Measurements from ENCODE around the gene WARS2. TPM values are rescaled to one million over a fixed set of nuclear protein-coding genes. Genes with fewer than 3 reads are reported as not detected.

WARS2 gene
- total RNA-seq, 1 donor from 2014 or later, result 8.9 TPM

- intact Hi-C loops (cut with DNase I), result no loop called here
- H3K36me3 ChIP-seq, result no peaks in the 10 kb centered on the region
- no peak overlapping the region for H3K27ac ChIP-seq
- TF ChIP-seq CTCF (IDR thresholded peaks at IDR 0.05), result no peak
- H3K9me3 ChIP-seq, result peaks cover 14% of the 10 kb centered on the region
- ATAC-seq (peak in 1 of 2 donors; percentile 37), DNase-seq (no peak)
- no peak overlapping the region for H3K4me3 ChIP-seq
- no peaks in the 10 kb centered on the region for H3K27me3 ChIP-seq (ENCODE audit: low read depth)
- H3K4me1 ChIP-seq, result no peaks in the 10 kb centered on the region
These were observed 23.7 kb downstream of the WARS2 start for GRCh38 chr1:119116725-119117124.

GRCh38 chr1:119115736-119116135 is 24.7 kb downstream of the WARS2 start:
- Histone ChIP-seq H3K4me1 (no peaks in the 10 kb centered on the region), H3K9me3 (peaks cover 14% of the 10 kb centered on the region), H3K27ac (no peak overlapping the region), H3K27me3 (ENCODE audit: low read depth) (no peaks in the 10 kb centered on the region), H3K36me3 (no peaks in the 10 kb centered on the region), H3K4me3 (no peak overlapping the region)
- ATAC-seq, result no peak
- DNase-seq, result no peak
- intact Hi-C loops (cut with DNase I), result no loop called here
- no peak for TF ChIP-seq CTCF (IDR thresholded peaks at IDR 0.05)

- TF ChIP-seq CTCF (IDR thresholded peaks at IDR 0.05), result no peak
- H3K27ac ChIP-seq, result no peak overlapping the region
- intact Hi-C loops (cut with DNase I), result no loop called here
- H3K9me3 ChIP-seq, result peaks cover 13% of the 10 kb centered on the region
- DNase-seq (no peak), ATAC-seq (no peak)
- no peaks in the 10 kb centered on the region for H3K36me3 ChIP-seq
- H3K4me3 ChIP-seq, result no peak overlapping the region
- H3K4me1 ChIP-seq, result no peaks in the 10 kb centered on the region
- no peaks in the 10 kb centered on the region for H3K27me3 ChIP-seq (ENCODE audit: low read depth)
These were observed 25.1 kb downstream of the WARS2 start for GRCh38 chr1:119115311-119115710.

GRCh38 chr1:119114786-119115185 is 25.7 kb downstream of the WARS2 start:
- intact Hi-C loops (cut with DNase I), result no loop called here
- Histone ChIP-seq H3K36me3 (no peaks in the 10 kb centered on the region), H3K27ac (no peak overlapping the region), H3K4me1 (no peaks in the 10 kb centered on the region), H3K27me3 (ENCODE audit: low read depth) (no peaks in the 10 kb centered on the region), H3K9me3 (peaks cover 10% of the 10 kb centered on the region), H3K4me3 (no peak overlapping the region)
- DNase-seq (no peak), ATAC-seq (no peak)
- no peak for TF ChIP-seq CTCF (IDR thresholded peaks at IDR 0.05)

GRCh38 chr1:119112791-119113190 is 27.7 kb downstream of the WARS2 start:
- H3K27me3 ChIP-seq (ENCODE audit: low read depth), result no peaks in the 10 kb centered on the region
- no peaks in the 10 kb centered on the region for H3K9me3 ChIP-seq
- no peak overlapping the region for H3K4me3 ChIP-seq
- ATAC-seq, result no peak
- no peak overlapping the region for H3K27ac ChIP-seq
- H3K36me3 ChIP-seq, result no peaks in the 10 kb centered on the region
- no peaks in the 10 kb centered on the region for H3K4me1 ChIP-seq
- no peak for DNase-seq
- intact Hi-C loops (cut with DNase I), result no loop called here
- TF ChIP-seq CTCF (IDR thresholded peaks at IDR 0.05), result no peak

- ATAC-seq, result no peak
- intact Hi-C loops (cut with DNase I), result no loop called here
- DNase-seq, result no peak
- Histone ChIP-seq H3K27me3 (ENCODE audit: low read depth) (no peaks in the 10 kb centered on the region), H3K27ac (no peak overlapping the region), H3K4me1 (no peaks in the 10 kb centered on the region), H3K9me3 (no peaks in the 10 kb centered on the region), H3K4me3 (no peak overlapping the region), H3K36me3 (no peaks in the 10 kb centered on the region)
- TF ChIP-seq CTCF (IDR thresholded peaks at IDR 0.05), result no peak
These were observed 28.2 kb downstream of the WARS2 start for GRCh38 chr1:119112244-119112643.

Measured in lower lobe of right lung (tissue), 2 donors.